B cell (primary cell): ENCODE results near the gene CLEC1A.
"Not testable (repeated sequence)": the region's sequence is repeated elsewhere in the genome, so short reads cannot be mapped to it uniquely, and the experiment has no call there.

ENCODE experiments used
- EZH2 ChIP-seq: IDR thresholded peaks from 2 replicates; pipeline ENCODE4 v1.6.1; 2012; ENCODE audit warnings: borderline replicate concordance, low read depth, mild to moderate bottlenecking, moderate library complexity, low read length; ENCODE audit not compliant: insufficient read depth, poor library complexity, severe bottlenecking
- TF ChIP-seq, protein P1 (sequence below): fragments of 200-600 bp; IDR thresholded peaks from one replicate; pipeline ENCODE4 v1.8.0; 2022; ENCODE audit warnings: antibody characterized with exemption, mild to moderate bottlenecking

DNA sequence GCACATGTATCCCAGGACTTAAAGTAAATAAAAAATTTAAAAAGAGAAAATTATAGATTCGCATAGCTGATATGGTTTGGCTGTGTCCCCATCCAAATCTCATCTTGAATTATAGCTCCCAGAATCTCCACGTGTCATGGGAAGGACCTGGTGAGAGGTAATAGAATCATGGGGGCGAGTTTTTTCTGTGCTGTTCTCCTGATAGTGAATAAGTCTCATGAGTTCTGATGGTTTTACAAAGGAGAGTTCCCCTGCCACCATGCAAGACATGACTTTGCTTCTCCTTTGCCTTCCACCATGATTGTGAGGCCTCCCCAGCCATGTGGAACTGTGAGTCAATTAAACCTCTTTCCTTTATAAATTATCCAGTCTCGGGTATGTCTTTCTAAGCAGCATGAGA, 72.1 kb downstream of the CLEC1A start:
- TF ChIP-seq, protein P1, sequence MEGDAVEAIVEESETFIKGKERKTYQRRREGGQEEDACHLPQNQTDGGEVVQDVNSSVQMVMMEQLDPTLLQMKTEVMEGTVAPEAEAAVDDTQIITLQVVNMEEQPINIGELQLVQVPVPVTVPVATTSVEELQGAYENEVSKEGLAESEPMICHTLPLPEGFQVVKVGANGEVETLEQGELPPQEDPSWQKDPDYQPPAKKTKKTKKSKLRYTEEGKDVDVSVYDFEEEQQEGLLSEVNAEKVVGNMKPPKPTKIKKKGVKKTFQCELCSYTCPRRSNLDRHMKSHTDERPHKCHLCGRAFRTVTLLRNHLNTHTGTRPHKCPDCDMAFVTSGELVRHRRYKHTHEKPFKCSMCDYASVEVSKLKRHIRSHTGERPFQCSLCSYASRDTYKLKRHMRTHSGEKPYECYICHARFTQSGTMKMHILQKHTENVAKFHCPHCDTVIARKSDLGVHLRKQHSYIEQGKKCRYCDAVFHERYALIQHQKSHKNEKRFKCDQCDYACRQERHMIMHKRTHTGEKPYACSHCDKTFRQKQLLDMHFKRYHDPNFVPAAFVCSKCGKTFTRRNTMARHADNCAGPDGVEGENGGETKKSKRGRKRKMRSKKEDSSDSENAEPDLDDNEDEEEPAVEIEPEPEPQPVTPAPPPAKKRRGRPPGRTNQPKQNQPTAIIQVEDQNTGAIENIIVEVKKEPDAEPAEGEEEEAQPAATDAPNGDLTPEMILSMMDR, result not testable (repeated sequence)
- not testable (repeated sequence) for TF ChIP-seq EZH2
